Measurements from ENCODE around the gene HPF1.
"Not testable (repeated sequence)": the region's sequence is repeated elsewhere in the genome, so short reads cannot be mapped to it uniquely, and the experiment has no call there.

HPF1 gene

GRCh38 chr4:169757575-169758184 lies at the start of gene HPF1:
HPF1 (minus strand) TSS chr4:169757944; CDS start chr4:169757877, 67 bp downstream.
- peak; percentile 65 for DNase-seq (ENCODE audit: low read depth)

GRCh38 chr4:169806770-169807169 lies 49.0 kb upstream of the HPF1 start:
- not testable (repeated sequence) for DNase-seq (ENCODE audit: low read depth)

- DNase-seq (ENCODE audit: low read depth), result no peak
Measured at GRCh38 chr4:169803413-169803812, 45.7 kb upstream of the HPF1 start.

- no peak for DNase-seq (ENCODE audit: low read depth)
Measured at GRCh38 chr4:169802873-169803272, 45.1 kb upstream of the HPF1 start.

- DNase-seq (ENCODE audit: low read depth), result no peak
Measured at GRCh38 chr4:169800541-169800940, 42.8 kb upstream of the HPF1 start.

- DNase-seq (ENCODE audit: low read depth), result no peak
Measured at GRCh38 chr4:169799260-169799659, 41.5 kb upstream of the HPF1 start.

GRCh38 chr4:169795585-169795984 lies 37.8 kb upstream of the HPF1 start:
- peak; percentile 5 for DNase-seq (ENCODE audit: low read depth)

GRCh38 chr4:169791527-169792156 lies 33.9 kb upstream of the HPF1 start:
- DNase-seq (ENCODE audit: low read depth), result peak; percentile 38

GRCh38 chr4:169791062-169791461 lies 33.3 kb upstream of the HPF1 start:
- no peak for DNase-seq (ENCODE audit: low read depth)

GRCh38 chr4:169774466-169775445 lies 17.0 kb upstream of the HPF1 start:
- DNase-seq (ENCODE audit: low read depth), result no peak

- DNase-seq (ENCODE audit: low read depth), result no peak
Measured at GRCh38 chr4:169773889-169774288, 16.1 kb upstream of the HPF1 start.

GRCh38 chr4:169771556-169772080 lies 13.9 kb upstream of the HPF1 start:
- DNase-seq (ENCODE audit: low read depth), result not testable (repeated sequence)

- no peak for DNase-seq (ENCODE audit: low read depth)
Measured at GRCh38 chr4:169770416-169770815, 12.7 kb upstream of the HPF1 start.

- DNase-seq (ENCODE audit: low read depth), result no peak
Measured at GRCh38 chr4:169768385-169768784, 10.6 kb upstream of the HPF1 start.

GRCh38 chr4:169766741-169767140 lies 9.0 kb upstream of the HPF1 start:
- DNase-seq (ENCODE audit: low read depth), result no peak

- no peak for DNase-seq (ENCODE audit: low read depth)
Measured at GRCh38 chr4:169765835-169766234, 8.1 kb upstream of the HPF1 start.

GRCh38 chr4:169761846-169762245 lies 4.1 kb upstream of the HPF1 start:
- DNase-seq (ENCODE audit: low read depth), result no peak

GRCh38 chr4:169758401-169758962 lies 738 bp upstream of the HPF1 start:
- DNase-seq (ENCODE audit: low read depth), result no peak

- no peak for DNase-seq (ENCODE audit: low read depth)
Measured at GRCh38 chr4:169756971-169757574, 671 bp downstream of the HPF1 start.

GRCh38 chr4:169745291-169745690 lies 12.5 kb downstream of the HPF1 start:
- peak; percentile 45 for DNase-seq (ENCODE audit: low read depth)

- DNase-seq (ENCODE audit: low read depth), result no peak
Measured at GRCh38 chr4:169744601-169745000, 13.1 kb downstream of the HPF1 start.

- no peak for DNase-seq (ENCODE audit: low read depth)
Measured at GRCh38 chr4:169741569-169741968, 16.2 kb downstream of the HPF1 start.

Measured in GM04504 (cell line).